ENCODE data around the gene DYDC1. TPM values are rescaled to one million over a fixed set of nuclear protein-coding genes. Genes with fewer than 3 reads are reported as not detected.
"Not testable (repeated sequence)": the region's sequence is repeated elsewhere in the genome, so short reads cannot be mapped to it uniquely, and the experiment has no call there.

The DYDC1 gene
- total RNA-seq, 1 experiment from 2014 or later, result not detected

DNA sequence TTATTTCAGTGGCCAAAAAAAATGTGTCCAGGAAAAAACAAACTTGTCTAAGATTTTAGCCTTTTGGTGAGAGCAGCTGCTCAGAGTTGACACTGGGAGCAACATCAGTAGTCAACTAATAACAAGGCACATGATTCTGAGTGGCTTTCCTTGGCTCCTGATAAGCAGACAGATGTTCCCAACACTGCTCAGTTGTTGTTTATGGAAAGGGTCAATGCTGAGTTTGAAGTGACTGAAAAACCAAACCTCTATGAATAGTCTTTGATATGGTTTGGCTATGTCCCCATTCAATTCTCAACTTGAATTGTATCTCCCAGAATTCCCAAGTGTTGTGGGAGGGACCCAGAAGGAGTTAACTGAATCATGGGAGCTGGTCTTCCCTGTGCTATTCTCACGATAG lies 12.3 kb downstream of the DYDC1 start:
- no peak for DNase-seq (ENCODE audit: low spot score)

DNA sequence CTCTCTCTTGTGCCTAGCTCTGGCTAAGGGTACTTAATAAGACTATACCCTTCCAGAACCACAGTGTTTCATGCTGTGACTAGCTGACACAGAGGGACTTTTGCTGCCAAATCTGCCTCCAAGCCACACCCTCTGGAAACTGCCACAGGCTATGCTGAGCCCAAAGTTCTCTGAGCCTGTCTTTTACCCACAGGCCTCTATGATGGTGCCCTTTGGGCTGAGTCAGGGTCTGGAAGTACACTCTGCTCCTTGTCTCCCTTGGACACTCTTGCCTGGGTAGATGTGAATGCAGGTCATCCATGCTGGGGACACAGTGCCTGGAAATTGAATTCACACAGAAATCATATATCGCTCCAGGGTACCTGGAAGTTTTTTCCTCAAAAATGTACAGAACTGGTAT lies 22.6 kb downstream of the DYDC1 start:
- no peak for DNase-seq (ENCODE audit: low spot score)

- no peak for DNase-seq (ENCODE audit: low spot score)
Measured at GRCh38 chr10:80324891-80325364, 31.6 kb downstream of the DYDC1 start.

DNA sequence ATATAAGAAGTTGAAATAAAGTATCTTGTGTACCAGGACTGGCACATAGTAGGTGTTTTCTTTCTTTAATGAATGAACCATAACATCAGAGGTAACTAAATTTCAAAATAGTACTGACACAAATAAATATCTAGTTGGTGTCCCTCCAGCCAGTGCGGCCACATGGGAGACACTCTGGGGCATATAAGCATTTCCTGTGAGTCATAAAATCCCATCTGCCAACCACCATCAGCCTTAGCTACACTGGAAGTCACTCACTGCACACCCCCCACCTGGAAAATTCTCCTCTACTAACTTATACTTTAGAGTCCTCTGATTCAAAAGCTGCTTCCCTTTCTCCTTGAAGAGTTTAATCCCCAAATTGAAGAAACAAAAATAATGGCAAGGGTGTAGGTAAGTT lies 32.5 kb downstream of the DYDC1 start:
- peak; percentile 87 for DNase-seq (ENCODE audit: low spot score)

DNA sequence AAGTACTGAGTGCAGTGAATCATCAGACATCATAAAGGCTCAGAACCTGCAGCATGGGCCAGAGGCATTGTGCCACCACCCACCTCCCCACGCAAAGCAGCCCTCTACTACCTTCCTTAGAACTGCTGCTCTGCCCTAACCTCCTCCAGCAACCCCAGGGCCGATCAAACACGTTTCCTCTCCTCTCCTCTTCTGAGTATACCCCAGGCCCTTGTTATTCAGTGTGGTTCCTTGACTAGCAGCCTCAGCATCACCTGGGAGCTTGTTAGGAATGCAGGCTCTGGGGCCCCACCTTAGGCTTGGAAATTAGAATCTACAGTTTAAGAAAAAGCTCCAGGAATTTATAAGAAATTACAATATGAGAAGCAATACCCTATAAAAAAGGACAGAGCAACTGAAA lies 33.2 kb downstream of the DYDC1 start:
- no peak for DNase-seq (ENCODE audit: low spot score)

GRCh38 chr10:80322711-80323110 lies 33.8 kb downstream of the DYDC1 start:
- DNase-seq (ENCODE audit: low spot score), result no peak

GRCh38 chr10:80322158-80322557 lies 34.4 kb downstream of the DYDC1 start:
- DNase-seq (ENCODE audit: low spot score), result no peak

DNA sequence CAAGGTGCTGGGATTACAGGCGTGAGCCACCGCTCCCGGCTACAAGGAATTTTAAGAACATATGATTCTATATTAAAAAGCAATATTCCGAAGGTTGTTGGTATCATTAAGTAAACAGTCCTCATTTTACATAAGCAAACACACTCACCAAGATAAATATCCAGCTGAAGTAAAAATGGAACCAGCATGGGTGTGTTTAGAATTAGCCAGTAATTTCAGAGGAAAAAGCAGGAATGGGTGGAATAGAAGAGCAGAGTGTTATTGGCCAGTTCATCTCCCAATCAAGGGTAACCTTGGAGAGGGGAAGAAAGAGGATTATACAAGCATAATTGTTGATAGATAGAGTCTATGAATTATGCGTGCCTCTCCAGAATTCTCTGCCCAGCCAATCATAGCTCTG lies 35.4 kb downstream of the DYDC1 start:
- no peak for DNase-seq (ENCODE audit: low spot score)

DNA sequence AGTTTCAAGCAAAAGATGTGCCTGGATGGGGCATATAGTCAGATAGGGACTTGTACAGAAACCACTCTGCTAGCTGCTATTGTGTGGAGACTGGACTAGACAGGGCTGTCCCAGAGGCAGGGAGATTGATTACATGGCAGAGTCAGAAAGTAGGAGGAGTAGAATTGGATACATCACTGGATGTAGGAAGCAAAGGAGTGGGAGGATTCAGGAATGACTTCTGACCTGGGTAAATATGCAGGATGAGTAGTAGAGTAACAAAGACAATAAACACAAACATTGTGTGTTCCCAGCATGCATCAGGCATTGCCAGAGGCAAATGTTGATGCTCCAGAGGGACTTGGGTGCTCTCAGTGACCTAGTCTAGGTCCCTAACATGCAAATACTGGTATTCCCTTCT lies 36.2 kb downstream of the DYDC1 start:
- DNase-seq (ENCODE audit: low spot score), result no peak

- DNase-seq (ENCODE audit: low spot score), result no peak
Measured at GRCh38 chr10:80319725-80320290, 36.7 kb downstream of the DYDC1 start.

GRCh38 chr10:80319318-80319717 lies 37.2 kb downstream of the DYDC1 start:
- DNase-seq (ENCODE audit: low spot score), result no peak

GRCh38 chr10:80318742-80319141 lies 37.8 kb downstream of the DYDC1 start:
- no peak for DNase-seq (ENCODE audit: low spot score)

DNA sequence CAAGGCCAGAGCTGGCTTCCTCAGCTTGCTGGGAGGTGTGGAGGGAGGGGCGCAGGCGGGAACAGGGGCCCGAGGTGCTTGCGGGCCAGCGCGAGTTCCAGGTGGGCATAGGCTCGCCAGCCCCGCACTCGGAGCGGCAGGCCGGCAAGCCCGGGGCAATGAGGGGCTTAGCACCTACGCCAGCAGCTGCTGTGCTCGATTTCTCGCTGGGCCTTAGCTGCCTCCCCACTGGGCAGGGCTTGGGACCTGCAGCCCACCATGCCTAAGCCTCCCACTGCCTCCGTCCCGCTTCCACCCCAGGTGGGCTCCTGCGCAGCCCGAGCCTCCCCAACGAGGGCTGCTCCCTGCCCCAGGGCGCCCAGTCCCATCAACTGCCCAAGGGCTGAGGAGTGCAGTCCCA lies 41.2 kb downstream of the DYDC1 start:
- no peak for DNase-seq (ENCODE audit: low spot score)

- no peak for DNase-seq (ENCODE audit: low spot score)
Measured at GRCh38 chr10:80313523-80313922, 43.0 kb downstream of the DYDC1 start.

- not testable (repeated sequence) for DNase-seq (ENCODE audit: low spot score)
Measured at GRCh38 chr10:80305989-80306388, 50.6 kb downstream of the DYDC1 start.

DNA sequence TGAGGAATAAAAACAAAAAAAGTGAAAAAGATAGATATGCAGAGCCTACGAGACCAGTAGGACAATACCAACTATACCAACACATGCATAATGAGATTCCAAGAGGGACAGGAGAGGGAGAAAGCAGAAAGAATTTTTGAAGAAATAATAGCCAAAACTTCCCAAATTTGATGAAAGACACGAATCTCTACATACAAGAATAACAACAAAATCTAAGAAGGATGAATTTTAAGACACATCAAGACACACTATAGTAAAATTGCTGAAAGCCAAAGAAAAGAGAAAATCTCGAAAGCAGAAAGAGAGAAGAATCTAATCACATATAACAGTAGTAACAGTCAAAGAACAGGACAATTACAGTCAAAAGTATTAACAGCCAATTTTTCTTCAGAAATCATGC lies 59.6 kb downstream of the DYDC1 start:
- DNase-seq (ENCODE audit: low spot score), result no peak

DNA sequence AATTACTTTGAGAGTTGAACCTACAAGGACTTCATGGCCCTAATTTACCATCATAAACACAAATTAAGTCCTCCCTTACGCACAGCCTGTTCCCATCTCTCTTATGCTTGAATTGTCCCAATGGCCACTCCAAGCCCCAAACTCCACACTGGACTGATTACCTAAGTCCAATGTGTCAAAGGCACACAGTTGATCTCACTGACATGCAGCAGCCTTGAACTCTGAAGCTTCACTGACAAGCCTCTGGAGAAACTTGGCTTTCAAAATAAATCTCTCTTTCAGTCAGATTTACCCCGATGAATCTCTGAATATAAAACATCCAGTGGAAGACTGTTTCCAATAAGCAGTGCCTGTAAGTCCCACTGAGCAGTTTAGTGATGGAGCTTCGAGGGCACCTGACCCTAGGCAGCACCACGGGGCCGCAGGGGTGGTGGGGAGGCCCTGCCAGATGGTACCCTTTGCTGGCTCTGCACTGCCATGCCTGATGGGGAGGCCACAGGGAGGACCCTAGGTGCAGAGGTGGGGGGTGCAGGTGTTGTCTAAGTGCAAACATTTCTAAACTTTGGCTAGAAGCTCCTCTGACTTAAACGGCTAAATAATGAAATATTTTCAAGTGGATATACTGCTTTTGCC lies 63.8 kb downstream of the DYDC1 start:
- DNase-seq (ENCODE audit: low spot score), result no peak

- no peak for DNase-seq (ENCODE audit: low spot score)
Measured at GRCh38 chr10:80290474-80291220, 65.9 kb downstream of the DYDC1 start.

DNA sequence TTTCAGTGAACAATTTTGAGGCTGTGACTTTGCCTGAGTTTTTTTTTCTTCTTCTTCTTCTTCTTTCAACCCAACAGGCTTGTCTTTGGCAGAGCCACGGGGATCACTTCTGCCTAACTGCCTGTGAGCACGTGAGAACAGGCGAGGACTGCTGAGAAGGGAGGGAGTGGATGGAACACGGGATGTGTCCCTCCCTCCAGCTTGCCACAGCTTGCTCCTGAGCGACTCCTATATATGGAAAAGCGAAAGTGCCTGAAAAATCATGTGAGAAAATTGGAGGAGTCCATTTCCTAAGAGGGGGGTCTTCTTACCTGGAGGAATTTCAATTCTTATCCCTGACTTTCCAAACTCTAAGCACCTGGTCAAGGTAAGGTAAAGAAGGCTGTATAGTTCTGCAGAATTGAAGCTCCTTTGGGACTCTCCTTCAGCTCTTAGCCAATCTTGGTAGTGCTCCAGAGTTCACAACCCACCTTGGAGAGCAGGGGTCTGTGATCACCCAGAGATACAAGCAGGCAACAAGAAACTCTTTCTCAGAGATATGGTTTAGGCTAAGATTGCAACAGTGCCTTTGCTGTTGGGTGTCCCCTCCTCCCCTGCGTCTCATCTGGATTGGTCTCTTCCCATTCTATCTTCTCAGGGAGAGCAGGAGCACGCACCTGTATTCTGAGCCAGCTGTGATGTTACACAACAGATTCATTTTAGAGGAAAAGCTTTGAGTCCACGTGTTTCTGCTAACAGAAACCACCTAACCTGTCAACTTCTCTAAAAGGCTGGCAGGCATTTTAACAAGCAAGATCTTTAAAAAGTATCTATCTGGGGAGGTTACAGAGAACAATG lies 66.9 kb downstream of the DYDC1 start, which contains the start of gene MAT1A:
MAT1A (minus strand) TSS at position 208 of the 837 bp plus-strand sequence. CDS start 235 bp downstream, outside the sequence.
- peak; percentile 44 for DNase-seq (ENCODE audit: low spot score)

DNA sequence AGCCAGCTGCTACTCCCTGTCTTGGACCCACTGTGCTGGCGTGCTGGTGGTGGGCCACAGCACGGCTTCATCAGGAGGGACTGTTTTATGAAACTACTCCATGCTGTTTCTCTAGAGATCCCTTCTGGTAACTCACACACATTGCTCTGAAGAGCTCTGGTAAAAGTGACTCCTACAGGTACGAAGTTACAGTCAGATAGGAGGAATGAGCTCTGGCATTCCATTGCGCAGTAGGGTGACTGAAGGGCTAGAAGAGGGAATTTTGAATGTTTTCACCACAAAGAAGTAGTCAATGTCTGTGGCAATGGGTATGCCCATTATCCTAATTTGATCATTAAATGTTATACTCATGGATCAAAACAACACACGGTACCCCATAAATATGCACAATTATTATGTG lies 67.7 kb downstream of the DYDC1 start:
- no peak for DNase-seq (ENCODE audit: low spot score)
